K562 (cell line): ENCODE results near the gene UBR7.

Experiments
- ATF3 ChIP-seq, 2 experiments: fragments of 450-650 bp in 1 of 2; sonication (generic) in 1 of 2; formaldehyde crosslinking in 1 of 2; IDR thresholded peaks in 1 of 2; conservative IDR thresholded peaks in 1 of 2; 2 replicates each; pipeline versions ENCODE4 v1.6.1 to v1.8.1; 2016 to 2023; ENCODE audit warnings: mild to moderate bottlenecking in 2 of 2, moderate library complexity in 2 of 2, inconsistent platforms in 1 of 2, missing genetic modification reagents in 1 of 2
- ELK1 ChIP-seq: sonication (generic); formaldehyde crosslinking; IDR thresholded peaks from 2 replicates; pipeline ENCODE4 v1.8.1; 2022; ENCODE audit warnings: missing genetic modification reagents
- HMBOX1 ChIP-seq: sonication (generic); IDR thresholded peaks from 2 replicates; pipeline ENCODE4 v1.6.1; 2016
- HNRNPUL1 ChIP-seq: fragments of 200-400 bp; formaldehyde crosslinking; IDR thresholded peaks from 2 replicates; pipeline ENCODE4 v1.6.1; 2017; ENCODE audit warnings: low read length
- IRF9 ChIP-seq: fragments of 450-650 bp; IDR thresholded peaks from 2 replicates; pipeline ENCODE4 v1.6.1; 2016; ENCODE audit warnings: missing biosample characterization, missing genetic modification characterization
- NRF1 ChIP-seq, 2 experiments: fragments of 450-650 bp; IDR thresholded peaks in 1 of 2; conservative IDR thresholded peaks in 1 of 2; 2 replicates each; pipeline ENCODE4 v1.6.1; 2014; ENCODE audit warnings: mild to moderate bottlenecking in 2 of 2
- POLR2A ChIP-seq: fragments of 450-650 bp; conservative IDR thresholded peaks from 2 replicates; pipeline ENCODE4 v1.6.1; 2016
- POLR2AphosphoS5 ChIP-seq: IDR thresholded peaks from 2 replicates; pipeline ENCODE4 v1.6.1; 2011; ENCODE audit warnings: mild to moderate bottlenecking, low read depth, low read length, moderate library complexity; ENCODE audit not compliant: control insufficient read depth, insufficient read depth
- SIN3A ChIP-seq, 2 experiments: fragments of 150-350 bp in 1 of 2; IDR thresholded peaks; 2 replicates each; pipeline ENCODE4 v1.6.1; 2011 to 2016; ENCODE audit warnings: borderline replicate concordance in 2 of 2, low read depth in 2 of 2, low read length in 2 of 2, mild to moderate bottlenecking in 2 of 2, moderate library complexity in 2 of 2; ENCODE audit not compliant: control insufficient read depth in 1 of 2
- TF ChIP-seq, protein P1 (sequence below), 3 experiments: IDR thresholded peaks in 2 of 3; conservative IDR thresholded peaks in 1 of 3; 2 replicates each; pipeline ENCODE4 v1.5.1; 2011 to 2012; ENCODE audit warnings: low read length in 3 of 3, mild to moderate bottlenecking in 3 of 3, control low read depth in 2 of 3, improper control_type of control experiment in 1 of 3, inconsistent platforms in 1 of 3, low read depth in 1 of 3, mixed read lengths in 1 of 3, moderate library complexity in 1 of 3; ENCODE audit not compliant: insufficient read depth in 2 of 3
- TF ChIP-seq, protein P2 (sequence below): fragments of 450-650 bp; formaldehyde crosslinking; IDR thresholded peaks from 2 replicates; pipeline ENCODE4 v1.4.0; 2022; ENCODE audit warnings: missing genetic modification characterization
- TF ChIP-seq, protein P3 (sequence below): fragments of 250-450 bp; sonication (Bioruptor Pico); IDR thresholded peaks from 2 replicates; pipeline ENCODE4 v1.9.0; 2021; ENCODE audit warnings: mild to moderate bottlenecking
- TF ChIP-seq, protein P4 (sequence below): fragments of 150-350 bp; conservative IDR thresholded peaks from 2 replicates; pipeline ENCODE4 v1.6.1; 2014; ENCODE audit warnings: low read length
- TF ChIP-seq, protein P5 (sequence below): sonication (generic); formaldehyde crosslinking; IDR thresholded peaks from 2 replicates; pipeline ENCODE4 v1.9.0; 2022; ENCODE audit warnings: mild to moderate bottlenecking, missing genetic modification reagents

DNA sequence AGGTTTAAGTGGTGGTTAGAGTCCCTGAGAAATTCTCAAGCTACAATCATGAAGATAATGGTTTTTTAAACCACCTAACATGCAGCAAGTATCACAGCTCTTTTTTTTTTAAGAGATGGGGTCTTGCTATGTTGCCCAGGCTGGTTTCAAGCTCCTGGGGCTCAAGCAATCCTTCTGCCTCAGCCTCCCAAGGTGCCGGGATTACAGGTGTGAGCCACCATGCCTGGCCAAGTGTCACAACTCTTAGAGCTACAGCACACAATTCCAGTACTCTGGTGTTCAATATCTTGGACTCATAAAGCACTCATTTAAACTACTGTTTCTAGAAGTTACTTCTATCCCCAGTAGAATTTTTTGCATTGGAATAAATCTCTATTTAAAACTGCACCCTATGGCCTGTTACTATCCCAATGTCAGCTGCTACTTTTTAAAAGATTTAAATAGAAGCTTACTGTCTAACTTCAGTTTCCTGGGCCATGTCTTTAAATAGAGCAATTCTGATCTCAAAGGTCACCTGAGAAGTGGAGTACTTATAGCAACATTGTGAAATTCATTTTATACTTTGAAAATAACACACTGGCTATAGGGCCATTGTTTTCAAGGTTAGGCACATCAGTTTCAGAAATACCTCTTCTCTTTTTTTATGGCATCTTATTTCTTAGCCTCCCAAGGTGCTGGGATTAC, 11.6 kb upstream of the UBR7 start:
- TF ChIP-seq POLR2AphosphoS5 (no peak), NRF1 (conservative IDR thresholded peaks at IDR 0.05 in 1 of 2, IDR thresholded peaks at IDR 0.05 in 1 of 2) (no peak), HMBOX1 (no peak), SIN3A (IDR thresholded peaks at IDR 0.05; ENCODE audit: borderline replicate concordance in 2 of 2, control insufficient read depth in 1 of 2, low read depth in 2 of 2, low read length in 2 of 2) (no peak), IRF9 (tag) (no peak), ATF3 (IDR thresholded peaks at IDR 0.05) (no peak), ATF3 (CRISPR knock-in tag; conservative IDR thresholded peaks at IDR 0.05) (no peak), HNRNPUL1 (no peak), ELK1 (no peak), POLR2A (no peak)
- TF ChIP-seq, protein P1, sequence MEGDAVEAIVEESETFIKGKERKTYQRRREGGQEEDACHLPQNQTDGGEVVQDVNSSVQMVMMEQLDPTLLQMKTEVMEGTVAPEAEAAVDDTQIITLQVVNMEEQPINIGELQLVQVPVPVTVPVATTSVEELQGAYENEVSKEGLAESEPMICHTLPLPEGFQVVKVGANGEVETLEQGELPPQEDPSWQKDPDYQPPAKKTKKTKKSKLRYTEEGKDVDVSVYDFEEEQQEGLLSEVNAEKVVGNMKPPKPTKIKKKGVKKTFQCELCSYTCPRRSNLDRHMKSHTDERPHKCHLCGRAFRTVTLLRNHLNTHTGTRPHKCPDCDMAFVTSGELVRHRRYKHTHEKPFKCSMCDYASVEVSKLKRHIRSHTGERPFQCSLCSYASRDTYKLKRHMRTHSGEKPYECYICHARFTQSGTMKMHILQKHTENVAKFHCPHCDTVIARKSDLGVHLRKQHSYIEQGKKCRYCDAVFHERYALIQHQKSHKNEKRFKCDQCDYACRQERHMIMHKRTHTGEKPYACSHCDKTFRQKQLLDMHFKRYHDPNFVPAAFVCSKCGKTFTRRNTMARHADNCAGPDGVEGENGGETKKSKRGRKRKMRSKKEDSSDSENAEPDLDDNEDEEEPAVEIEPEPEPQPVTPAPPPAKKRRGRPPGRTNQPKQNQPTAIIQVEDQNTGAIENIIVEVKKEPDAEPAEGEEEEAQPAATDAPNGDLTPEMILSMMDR (IDR thresholded peaks at IDR 0.05 in 2 of 3, conservative IDR thresholded peaks at IDR 0.05 in 1 of 3; ENCODE audit: insufficient read depth in 2 of 3, low read depth in 1 of 3, low read length in 3 of 3) = no peak
- TF ChIP-seq, protein P2, sequence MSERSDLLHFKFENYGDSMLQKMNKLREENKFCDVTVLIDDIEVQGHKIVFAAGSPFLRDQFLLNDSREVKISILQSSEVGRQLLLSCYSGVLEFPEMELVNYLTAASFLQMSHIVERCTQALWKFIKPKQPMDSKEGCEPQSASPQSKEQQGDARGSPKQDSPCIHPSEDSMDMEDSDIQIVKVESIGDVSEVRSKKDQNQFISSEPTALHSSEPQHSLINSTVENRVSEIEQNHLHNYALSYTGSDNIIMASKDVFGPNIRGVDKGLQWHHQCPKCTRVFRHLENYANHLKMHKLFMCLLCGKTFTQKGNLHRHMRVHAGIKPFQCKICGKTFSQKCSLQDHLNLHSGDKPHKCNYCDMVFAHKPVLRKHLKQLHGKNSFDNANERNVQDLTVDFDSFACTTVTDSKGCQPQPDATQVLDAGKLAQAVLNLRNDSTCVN (CRISPR knock-in tag) = no peak
- TF ChIP-seq, protein P3, sequence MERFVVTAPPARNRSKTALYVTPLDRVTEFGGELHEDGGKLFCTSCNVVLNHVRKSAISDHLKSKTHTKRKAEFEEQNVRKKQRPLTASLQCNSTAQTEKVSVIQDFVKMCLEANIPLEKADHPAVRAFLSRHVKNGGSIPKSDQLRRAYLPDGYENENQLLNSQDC (CRISPR knock-in tag) = no peak
- TF ChIP-seq, protein P4, sequence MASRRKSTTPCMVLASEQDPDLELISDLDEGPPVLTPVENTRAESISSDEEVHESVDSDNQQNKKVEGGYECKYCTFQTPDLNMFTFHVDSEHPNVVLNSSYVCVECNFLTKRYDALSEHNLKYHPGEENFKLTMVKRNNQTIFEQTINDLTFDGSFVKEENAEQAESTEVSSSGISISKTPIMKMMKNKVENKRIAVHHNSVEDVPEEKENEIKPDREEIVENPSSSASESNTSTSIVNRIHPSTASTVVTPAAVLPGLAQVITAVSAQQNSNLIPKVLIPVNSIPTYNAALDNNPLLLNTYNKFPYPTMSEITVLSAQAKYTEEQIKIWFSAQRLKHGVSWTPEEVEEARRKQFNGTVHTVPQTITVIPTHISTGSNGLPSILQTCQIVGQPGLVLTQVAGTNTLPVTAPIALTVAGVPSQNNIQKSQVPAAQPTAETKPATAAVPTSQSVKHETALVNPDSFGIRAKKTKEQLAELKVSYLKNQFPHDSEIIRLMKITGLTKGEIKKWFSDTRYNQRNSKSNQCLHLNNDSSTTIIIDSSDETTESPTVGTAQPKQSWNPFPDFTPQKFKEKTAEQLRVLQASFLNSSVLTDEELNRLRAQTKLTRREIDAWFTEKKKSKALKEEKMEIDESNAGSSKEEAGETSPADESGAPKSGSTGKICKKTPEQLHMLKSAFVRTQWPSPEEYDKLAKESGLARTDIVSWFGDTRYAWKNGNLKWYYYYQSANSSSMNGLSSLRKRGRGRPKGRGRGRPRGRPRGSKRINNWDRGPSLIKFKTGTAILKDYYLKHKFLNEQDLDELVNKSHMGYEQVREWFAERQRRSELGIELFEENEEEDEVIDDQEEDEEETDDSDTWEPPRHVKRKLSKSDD = no peak
- TF ChIP-seq, protein P5, sequence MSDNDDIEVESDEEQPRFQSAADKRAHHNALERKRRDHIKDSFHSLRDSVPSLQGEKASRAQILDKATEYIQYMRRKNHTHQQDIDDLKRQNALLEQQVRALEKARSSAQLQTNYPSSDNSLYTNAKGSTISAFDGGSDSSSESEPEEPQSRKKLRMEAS (CRISPR knock-in tag) = no peak
